Uterus (tissue), 4 donors: ENCODE results near the gene PDS5B. TPM values are rescaled to one million over a fixed set of nuclear protein-coding genes. Genes with fewer than 3 reads are reported as not detected.
A peak's percentile ranks its signal among the peaks of the same experiment; 100 is the strongest.

Experiments
- DNase-seq, 2 donors: peaks; one replicate each; pipeline ENCODE4 v3.0.0-alpha.2; 2019 to 2020
- H3K27ac ChIP-seq, 2 donors: fragments of 200-600 bp; sonication (generic); 1 replicate in 1 of 2; 2 replicates in 1 of 2; pipeline ENCODE4 v1.5.1; 2016 to 2018
- H3K27me3 ChIP-seq, 2 donors: fragments of 200-600 bp; sonication (generic); one replicate each; pipeline ENCODE4 v1.5.1; 2018 to 2019; ENCODE audit warnings: control low read depth in 1 of 2
- H3K36me3 ChIP-seq, 2 donors: fragments of 200-600 bp; sonication (generic); one replicate each; pipeline ENCODE4 v1.5.1; 2019; ENCODE audit warnings: control low read depth in 1 of 2
- H3K4me1 ChIP-seq, 2 donors: fragments of 200-600 bp; sonication (generic); one replicate each; pipeline ENCODE4 v1.5.1; 2018 to 2019; ENCODE audit warnings: control low read depth in 1 of 2
- H3K4me3 ChIP-seq, 2 donors: fragments of 200-600 bp; sonication (generic); 1 replicate in 1 of 2; 2 replicates in 1 of 2; pipeline ENCODE4 v1.5.1; 2018 to 2019; ENCODE audit warnings: mild to moderate bottlenecking in 1 of 2
- H3K9me3 ChIP-seq, 2 donors: fragments of 200-600 bp; sonication (generic); one replicate each; pipeline ENCODE4 v1.5.1; 2019; ENCODE audit warnings: control low read depth in 1 of 2
- CTCF ChIP-seq, 4 experiments: fragments of 200-600 bp in 2 of 4; fragments of 450-650 bp in 2 of 4; sonication (generic) in 2 of 4; IDR thresholded peaks; one replicate each; pipeline ENCODE4 v1.5.1; 2016 to 2019; ENCODE audit warnings: antibody characterized with exemption in 4 of 4, mild to moderate bottlenecking in 2 of 4, moderate library complexity in 1 of 4
- POLR2A ChIP-seq, 2 donors: fragments of 450-650 bp; IDR thresholded peaks; one replicate each; pipeline ENCODE4 v1.6.1; 2016; ENCODE audit warnings: antibody characterized with exemption in 2 of 2, mild to moderate bottlenecking in 1 of 2, moderate library complexity in 1 of 2
- intact Hi-C: fragments of 100-400 bp; cut with DNase I; formaldehyde crosslinking; loops from one replicate; pipeline ENCODE4 v1.15.1; 2023; ENCODE audit warnings: low total_unique reads
- total RNA-seq, 4 donors: library from RNA; depleted of rRNA in 3 of 4; stranded (reverse); fragments of >200 nt in 3 of 4; gene quantifications; one replicate each; pipeline versions ENCODE4 v1.1.0 to v1.2.4, GENCODE V29; 2014 to 2023
- donor health status: DM: yes; HTN: yes; CAD: no.

Gene PDS5B
- total RNA-seq, result 100 to 1,000 TPM in 2 of 4 donors, 10 to 100 TPM in 2; 36.6 to 192 (median 91.0) TPM

GRCh38 chr13:32586080-32586900 is at the start of gene PDS5B:
Gene PDS5B, plus strand, starts transcription at chr13:32586452. Its CDS starts 62,321 bp downstream, at chr13:32648773.
- Histone ChIP-seq H3K27me3 (no peaks in the 10 kb centered on the region), H3K36me3 (no peaks in the 10 kb centered on the region), H3K9me3 (no peaks in the 10 kb centered on the region), H3K27ac (peak within 1 kb of the TSS; percentile 97 to 100), H3K4me1 (no peaks in the 10 kb centered on the region), H3K4me3 (peak within 1 kb of the TSS; percentile 53 to 95)
- TF ChIP-seq CTCF (IDR thresholded peaks at IDR 0.05) (peak; percentile 71 to 99 (median 96)), POLR2A (IDR thresholded peaks at IDR 0.05) (peak; percentile 78 to 79)
- intact Hi-C loops, result no loop called here
- DNase-seq, result peak; percentile 93 to 95

GRCh38 chr13:32537580-32538142 is 48.6 kb upstream of the PDS5B start:
- Histone ChIP-seq H3K36me3 (no peaks in the 10 kb centered on the region), H3K27ac (peak overlapping the region; percentile 90 to 98), H3K4me3 (peak overlapping the region; percentile 76 to 77), H3K4me1 (peaks cover 0 to 7% of the 10 kb centered on the region in 2 donors), H3K9me3 (no peaks in the 10 kb centered on the region), H3K27me3 (no peaks in the 10 kb centered on the region)
- intact Hi-C loops, result no loop called here
- TF ChIP-seq CTCF (IDR thresholded peaks at IDR 0.05) (no peak), POLR2A (IDR thresholded peaks at IDR 0.05) (no peak)
- DNase-seq, result peak; percentile 27 to 29

GRCh38 chr13:32538143-32538620 is 48.1 kb upstream of the PDS5B start:
- no peaks in the 10 kb centered on the region for H3K9me3 ChIP-seq
- H3K36me3 ChIP-seq, result no peaks in the 10 kb centered on the region
- H3K27ac ChIP-seq, result peak overlapping the region; percentile 90 to 98
- H3K27me3 ChIP-seq, result no peaks in the 10 kb centered on the region
- H3K4me1 ChIP-seq, result peaks cover 0 to 7% of the 10 kb centered on the region in 2 donors
- intact Hi-C loops, result no loop called here
- peak overlapping the region; percentile 76 to 77 for H3K4me3 ChIP-seq
- no peak for TF ChIP-seq POLR2A (IDR thresholded peaks at IDR 0.05)
- TF ChIP-seq CTCF (IDR thresholded peaks at IDR 0.05), result no peak
- no peak for DNase-seq

- intact Hi-C loops, result no loop called here
- H3K4me1 ChIP-seq, result peaks cover 0 to 7% of the 10 kb centered on the region in 2 donors
- TF ChIP-seq POLR2A (IDR thresholded peaks at IDR 0.05), result peak; percentile 48 to 64
- peak; percentile 30 to 45 (median 37) for TF ChIP-seq CTCF (IDR thresholded peaks at IDR 0.05)
- H3K4me3 ChIP-seq, result peak within 1 kb of the TSS; percentile 76 to 77
- no peaks in the 10 kb centered on the region for H3K9me3 ChIP-seq
- H3K36me3 ChIP-seq, result no peaks in the 10 kb centered on the region
- peak; percentile 93 to 96 for DNase-seq
- H3K27ac ChIP-seq, result peak within 1 kb of the TSS; percentile 90 to 98
- H3K27me3 ChIP-seq, result no peaks in the 10 kb centered on the region
Measured at GRCh38 chr13:32538621-32539246, 47.5 kb upstream of the PDS5B start, which contains the start of gene N4BP2L2. Gene N4BP2L2, minus strand, starts transcription at chr13:32538795. Its CDS starts 1,768 bp downstream, at chr13:32537027.
